Loucy (cell line): ENCODE measurements around the gene KRTAP10-4.

Experiments used
- CTCF ChIP-seq: fragments of 200-600 bp; sonication (generic); conservative IDR thresholded peaks from 2 replicates; pipeline ENCODE4 v1.5.1; 2014; ENCODE audit warnings: mild to moderate bottlenecking, antibody characterized with exemption, low read length
- EZH2phosphoT487 ChIP-seq: fragments of 200-600 bp; IDR thresholded peaks from 2 replicates; pipeline ENCODE4 v1.6.1; 2018; ENCODE audit warnings: antibody characterized with exemption, mild to moderate bottlenecking, moderate library complexity, borderline replicate concordance

- TF ChIP-seq CTCF (no peak), EZH2phosphoT487 (no peak)
Observed at GRCh38 chr21:44590311-44590721, 16.8 kb downstream of the KRTAP10-4 start.
